ENCODE data around the gene RUNDC3A.
"Not testable (repeated sequence)": the region's sequence is repeated elsewhere in the genome, so short reads cannot be mapped to it uniquely, and the experiment has no call there.

RUNDC3A gene

DNA sequence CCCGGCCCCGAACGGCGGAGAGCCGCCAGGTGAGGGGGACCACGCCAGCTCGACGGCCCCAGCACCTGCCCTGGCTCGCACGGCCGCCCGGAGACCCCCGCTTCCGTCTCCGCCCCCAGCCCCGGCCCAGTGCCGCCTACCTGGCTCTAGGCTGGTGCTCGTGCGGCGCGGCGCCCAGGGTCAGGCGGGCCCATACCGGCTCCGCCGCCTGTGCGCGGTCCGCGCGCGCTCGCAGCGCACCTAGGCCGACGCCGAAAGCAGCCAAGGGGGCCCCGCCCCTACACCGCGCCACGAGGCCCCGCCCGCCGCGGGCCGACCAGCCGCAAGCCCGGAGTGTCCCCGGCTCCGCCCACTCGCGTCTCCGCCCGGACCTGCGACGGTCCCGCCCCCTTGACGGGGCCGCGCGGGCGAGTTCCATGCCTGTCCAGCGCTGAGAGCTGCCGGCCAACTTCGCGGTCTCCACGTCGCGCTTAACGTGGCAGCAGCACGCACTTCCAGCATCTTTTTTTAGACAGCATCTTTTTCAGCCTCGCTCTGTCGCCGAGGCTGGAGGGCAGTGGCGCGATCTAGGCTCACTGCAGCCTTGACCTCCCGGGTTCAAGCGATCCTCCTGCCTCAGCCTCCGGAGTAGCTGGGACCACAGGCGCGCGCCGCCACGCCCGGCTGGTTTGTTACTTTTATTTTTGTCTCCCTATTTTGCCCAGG, 16.3 kb downstream of the RUNDC3A start, which contains the start of gene SLC25A39:
SLC25A39 (minus strand) TSS at position 253 of the 705 bp plus-strand sequence. CDS start 1,261 bp downstream, outside the sequence.
- Histone ChIP-seq H3K9me3 (no peaks in the 10 kb centered on the region), H3K4me1 (peaks cover 0 to 31% (median 24%) of the 10 kb centered on the region in 4 donors), H3K4me3 (peak within 1 kb of the TSS; percentile 78 to 98), H3K36me3 (peaks cover 25 to 31% (median 29%) of the 10 kb centered on the region in 3 donors), H3K27me3 (no peaks in the 10 kb centered on the region), H3K27ac (peak within 1 kb of the TSS; percentile 89 to 90)
- TF ChIP-seq, protein P1, sequence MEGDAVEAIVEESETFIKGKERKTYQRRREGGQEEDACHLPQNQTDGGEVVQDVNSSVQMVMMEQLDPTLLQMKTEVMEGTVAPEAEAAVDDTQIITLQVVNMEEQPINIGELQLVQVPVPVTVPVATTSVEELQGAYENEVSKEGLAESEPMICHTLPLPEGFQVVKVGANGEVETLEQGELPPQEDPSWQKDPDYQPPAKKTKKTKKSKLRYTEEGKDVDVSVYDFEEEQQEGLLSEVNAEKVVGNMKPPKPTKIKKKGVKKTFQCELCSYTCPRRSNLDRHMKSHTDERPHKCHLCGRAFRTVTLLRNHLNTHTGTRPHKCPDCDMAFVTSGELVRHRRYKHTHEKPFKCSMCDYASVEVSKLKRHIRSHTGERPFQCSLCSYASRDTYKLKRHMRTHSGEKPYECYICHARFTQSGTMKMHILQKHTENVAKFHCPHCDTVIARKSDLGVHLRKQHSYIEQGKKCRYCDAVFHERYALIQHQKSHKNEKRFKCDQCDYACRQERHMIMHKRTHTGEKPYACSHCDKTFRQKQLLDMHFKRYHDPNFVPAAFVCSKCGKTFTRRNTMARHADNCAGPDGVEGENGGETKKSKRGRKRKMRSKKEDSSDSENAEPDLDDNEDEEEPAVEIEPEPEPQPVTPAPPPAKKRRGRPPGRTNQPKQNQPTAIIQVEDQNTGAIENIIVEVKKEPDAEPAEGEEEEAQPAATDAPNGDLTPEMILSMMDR (IDR thresholded peaks at IDR 0.05): no peak
- intact Hi-C loops (cut with DNase I; ENCODE audit: low total_unique reads): loop anchor here (2.0 kb wide), 1 partner anchor 106 kb away; the partner anchor contains the start of gene UBTF
- DNase-seq: peak; percentile 92 to 97

DNA sequence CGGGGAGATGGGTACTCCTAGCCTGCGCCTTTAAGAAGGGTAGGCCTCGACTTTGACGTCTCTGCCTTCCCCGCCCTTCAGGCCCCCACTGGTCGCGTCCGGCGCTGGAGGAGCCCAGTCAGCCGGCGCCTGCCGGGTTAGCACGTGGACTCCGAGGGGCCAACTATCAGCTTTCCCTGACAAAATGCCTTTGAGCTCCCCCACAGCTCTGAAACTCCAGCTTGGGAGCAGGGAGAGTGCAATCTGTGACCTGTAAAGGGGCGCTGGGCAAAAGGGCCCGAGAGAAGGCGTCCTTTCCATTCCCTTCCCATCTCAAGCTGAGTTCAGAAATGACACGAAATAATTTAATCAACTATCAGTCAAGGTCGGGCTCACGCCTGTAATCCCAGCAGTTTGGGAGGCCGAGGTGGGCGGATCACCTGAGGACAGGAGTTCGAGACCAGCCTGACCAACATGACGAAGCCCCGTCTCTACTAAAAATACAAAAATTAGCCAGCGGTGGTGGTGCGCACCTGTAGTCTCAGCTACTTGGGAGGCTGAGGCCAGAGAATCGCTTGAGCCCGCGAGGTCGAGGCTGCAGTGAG, 18.6 kb downstream of the RUNDC3A start:
- Histone ChIP-seq H3K27ac (peak overlapping the region; percentile 89 to 90), H3K4me3 (peak overlapping the region; percentile 78 to 98), H3K36me3 (peaks cover 5 to 9% (median 7%) of the 10 kb centered on the region in 3 donors), H3K27me3 (no peaks in the 10 kb centered on the region), H3K9me3 (no peaks in the 10 kb centered on the region), H3K4me1 (peaks cover 0 to 34% (median 24%) of the 10 kb centered on the region in 4 donors)
- DNase-seq: peak; percentile 96 to 99
- TF ChIP-seq, protein P1 (IDR thresholded peaks at IDR 0.05): peak in 1 of 2 experiments; percentile 25
- intact Hi-C loops (cut with DNase I; ENCODE audit: low total_unique reads): no loop called here

DNA sequence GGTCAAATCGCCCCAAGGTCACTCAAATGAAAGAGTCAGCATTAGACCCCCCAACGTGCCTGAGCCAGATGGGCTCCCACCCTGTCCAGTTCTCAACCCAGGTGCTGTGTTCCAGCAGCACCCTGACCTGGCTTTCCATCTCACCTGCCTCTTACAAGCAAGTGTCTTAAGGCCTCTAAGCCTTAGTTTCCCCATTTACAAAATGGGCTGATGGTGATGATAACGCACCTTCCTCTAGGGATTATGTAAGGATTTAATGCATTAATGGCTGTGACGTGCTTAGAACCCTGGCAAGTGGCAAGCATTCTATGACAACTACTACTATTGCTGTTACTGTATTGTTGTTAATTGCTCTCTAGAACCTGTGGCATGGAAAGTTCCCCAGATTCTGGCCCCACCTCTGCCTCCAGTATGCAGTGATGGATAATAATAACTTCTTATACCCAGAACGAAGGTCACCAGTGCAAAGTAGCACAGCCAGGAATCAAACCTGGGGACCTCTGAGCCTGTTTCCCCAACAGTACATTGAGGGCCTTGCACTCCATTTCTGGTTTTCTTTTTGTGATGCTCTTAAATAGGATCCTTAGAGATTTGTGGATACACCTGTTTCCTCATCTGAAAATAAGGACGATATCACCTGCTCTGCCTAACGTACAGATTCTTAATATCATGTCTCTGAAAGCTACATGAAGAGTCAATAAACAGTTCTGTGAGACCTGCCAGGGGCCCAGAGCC, 19.5 kb downstream of the RUNDC3A start:
- DNase-seq: no peak
- no peaks in the 10 kb centered on the region for H3K36me3 ChIP-seq
- intact Hi-C loops (cut with DNase I; ENCODE audit: low total_unique reads): no loop called here

DNA sequence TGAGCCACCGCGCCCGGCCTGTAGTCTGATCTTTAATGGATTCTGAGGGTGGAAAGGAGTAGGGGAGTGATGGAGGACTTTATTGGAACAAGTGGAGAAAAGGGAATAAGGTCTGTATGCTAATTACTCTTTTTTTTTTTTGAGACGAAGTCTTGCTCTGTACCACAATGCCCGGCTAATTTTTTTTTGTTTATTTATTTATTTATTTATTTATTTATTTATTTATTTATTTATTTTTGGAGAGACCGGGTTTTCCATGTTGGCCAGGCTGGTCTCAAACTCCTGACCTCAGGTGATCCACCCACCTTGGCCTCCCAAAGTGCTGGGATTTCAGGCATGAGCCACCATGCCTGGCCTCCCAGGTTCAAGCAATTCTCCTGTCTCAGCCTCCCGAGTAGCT, 21.1 kb downstream of the RUNDC3A start:
- H3K9me3 ChIP-seq; intact Hi-C loops (cut with DNase I; ENCODE audit: low total_unique reads); H3K4me3 ChIP-seq; H3K27ac ChIP-seq; H3K27me3 ChIP-seq; DNase-seq; H3K36me3 ChIP-seq: not testable (repeated sequence)
- H3K4me1 ChIP-seq: peaks cover 0 to 18% (median 7%) of the 10 kb centered on the region in 4 donors

More for the DNA sequence above, 19.5 kb downstream of the RUNDC3A start:
- TF ChIP-seq, protein P1 (IDR thresholded peaks at IDR 0.05): no peak
- peaks cover 0 to 32% (median 20%) of the 10 kb centered on the region in 4 donors for H3K4me1 ChIP-seq
- H3K9me3 ChIP-seq: no peaks in the 10 kb centered on the region
- no peak overlapping the region for H3K27ac ChIP-seq
- peaks cover 0 to 2% of the 10 kb centered on the region in 2 donors for H3K27me3 ChIP-seq
- no peak overlapping the region for H3K4me3 ChIP-seq

DNA sequence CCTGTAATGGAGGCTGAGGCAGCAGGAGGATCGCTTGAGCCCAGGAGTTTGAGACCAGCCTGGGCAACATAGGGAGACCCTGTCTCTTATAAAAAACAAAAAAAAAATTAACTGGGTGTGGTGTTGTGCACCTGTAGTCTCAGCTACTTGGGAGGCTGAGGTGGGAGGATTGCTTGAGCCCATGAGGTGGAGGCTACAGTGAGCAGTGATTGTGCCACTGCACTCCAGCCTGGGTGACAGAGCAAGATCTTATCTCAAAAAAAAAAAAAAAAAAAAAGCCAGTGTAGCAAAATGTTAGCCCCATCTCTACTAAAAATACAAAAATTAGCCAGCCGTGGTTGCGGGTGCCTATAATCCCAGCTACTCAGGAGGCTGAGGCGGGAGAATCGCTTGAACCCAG, 21.9 kb downstream of the RUNDC3A start:
- H3K4me3 ChIP-seq, H3K36me3 ChIP-seq, DNase-seq, H3K9me3 ChIP-seq, H3K27me3 ChIP-seq, H3K27ac ChIP-seq: not testable (repeated sequence)
- intact Hi-C loops (cut with DNase I; ENCODE audit: low total_unique reads): loop anchor here (2.0 kb wide), 1 partner anchor 119 kb away; no protein-coding TSS in a partner anchor
- peaks cover 0 to 18% (median 7%) of the 10 kb centered on the region in 4 donors for H3K4me1 ChIP-seq

- Histone ChIP-seq H3K27ac (no peak overlapping the region), H3K4me3 (no peak overlapping the region)
- DNase-seq: peak in 1 of 2 donors; percentile 80
Observed at GRCh38 chr17:44331249-44331760, 22.9 kb downstream of the RUNDC3A start.

More at GRCh38 chr17:44331249-44331760, 22.9 kb downstream of the RUNDC3A start:
- Histone ChIP-seq H3K9me3 (no peaks in the 10 kb centered on the region), H3K27me3 (peaks cover 0 to 6% of the 10 kb centered on the region in 2 donors), H3K36me3 (no peaks in the 10 kb centered on the region), H3K4me1 (peaks cover 0 to 9% (median 2%) of the 10 kb centered on the region in 4 donors)
- intact Hi-C loops (cut with DNase I; ENCODE audit: low total_unique reads): loop anchor here (2.0 kb wide), 1 partner anchor 121 kb away; no protein-coding TSS in a partner anchor
- TF ChIP-seq, protein P1 (IDR thresholded peaks at IDR 0.05): peak; percentile 78 to 79

Measured in tibial artery (tissue), 4 donors.